ENCODE data around the gene VEPH1. TPM values are rescaled to one million over a fixed set of nuclear protein-coding genes. Genes with fewer than 3 reads are reported as not detected.

VEPH1 gene
- total RNA-seq, 4 donors from 2014 or later: 5.8 TPM; not detected in 3

GRCh38 chr3:157427901-157428300 lies 75.3 kb downstream of the VEPH1 start:
- Histone ChIP-seq H3K4me3 (no peak overlapping the region), H3K4me1 (no peaks in the 10 kb centered on the region), H3K36me3 (no peaks in the 10 kb centered on the region), H3K27me3 (no peaks in the 10 kb centered on the region), H3K27ac (no peak overlapping the region), H3K9me3 (no peaks in the 10 kb centered on the region)
- DNase-seq: no peak
- TF ChIP-seq, protein P1, sequence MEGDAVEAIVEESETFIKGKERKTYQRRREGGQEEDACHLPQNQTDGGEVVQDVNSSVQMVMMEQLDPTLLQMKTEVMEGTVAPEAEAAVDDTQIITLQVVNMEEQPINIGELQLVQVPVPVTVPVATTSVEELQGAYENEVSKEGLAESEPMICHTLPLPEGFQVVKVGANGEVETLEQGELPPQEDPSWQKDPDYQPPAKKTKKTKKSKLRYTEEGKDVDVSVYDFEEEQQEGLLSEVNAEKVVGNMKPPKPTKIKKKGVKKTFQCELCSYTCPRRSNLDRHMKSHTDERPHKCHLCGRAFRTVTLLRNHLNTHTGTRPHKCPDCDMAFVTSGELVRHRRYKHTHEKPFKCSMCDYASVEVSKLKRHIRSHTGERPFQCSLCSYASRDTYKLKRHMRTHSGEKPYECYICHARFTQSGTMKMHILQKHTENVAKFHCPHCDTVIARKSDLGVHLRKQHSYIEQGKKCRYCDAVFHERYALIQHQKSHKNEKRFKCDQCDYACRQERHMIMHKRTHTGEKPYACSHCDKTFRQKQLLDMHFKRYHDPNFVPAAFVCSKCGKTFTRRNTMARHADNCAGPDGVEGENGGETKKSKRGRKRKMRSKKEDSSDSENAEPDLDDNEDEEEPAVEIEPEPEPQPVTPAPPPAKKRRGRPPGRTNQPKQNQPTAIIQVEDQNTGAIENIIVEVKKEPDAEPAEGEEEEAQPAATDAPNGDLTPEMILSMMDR (IDR thresholded peaks at IDR 0.05): no peak
- no peak for TF ChIP-seq POLR2A (IDR thresholded peaks at IDR 0.05)

GRCh38 chr3:157423337-157423736 lies 79.9 kb downstream of the VEPH1 start:
- no peaks in the 10 kb centered on the region for H3K27me3 ChIP-seq
- H3K36me3 ChIP-seq: no peaks in the 10 kb centered on the region
- H3K4me3 ChIP-seq: no peak overlapping the region
- TF ChIP-seq, protein P1 (IDR thresholded peaks at IDR 0.05): no peak
- no peak for TF ChIP-seq POLR2A (IDR thresholded peaks at IDR 0.05)
- no peak overlapping the region for H3K27ac ChIP-seq
- no peak for DNase-seq
- H3K9me3 ChIP-seq: no peaks in the 10 kb centered on the region
- no peaks in the 10 kb centered on the region for H3K4me1 ChIP-seq

GRCh38 chr3:157420606-157421130 lies 82.5 kb downstream of the VEPH1 start:
- Histone ChIP-seq H3K27ac (no peak overlapping the region), H3K9me3 (no peaks in the 10 kb centered on the region), H3K36me3 (no peaks in the 10 kb centered on the region), H3K4me1 (no peaks in the 10 kb centered on the region), H3K4me3 (no peak overlapping the region), H3K27me3 (no peaks in the 10 kb centered on the region)
- TF ChIP-seq, protein P1 (IDR thresholded peaks at IDR 0.05): no peak
- TF ChIP-seq POLR2A (IDR thresholded peaks at IDR 0.05): no peak
- no peak for DNase-seq

DNA sequence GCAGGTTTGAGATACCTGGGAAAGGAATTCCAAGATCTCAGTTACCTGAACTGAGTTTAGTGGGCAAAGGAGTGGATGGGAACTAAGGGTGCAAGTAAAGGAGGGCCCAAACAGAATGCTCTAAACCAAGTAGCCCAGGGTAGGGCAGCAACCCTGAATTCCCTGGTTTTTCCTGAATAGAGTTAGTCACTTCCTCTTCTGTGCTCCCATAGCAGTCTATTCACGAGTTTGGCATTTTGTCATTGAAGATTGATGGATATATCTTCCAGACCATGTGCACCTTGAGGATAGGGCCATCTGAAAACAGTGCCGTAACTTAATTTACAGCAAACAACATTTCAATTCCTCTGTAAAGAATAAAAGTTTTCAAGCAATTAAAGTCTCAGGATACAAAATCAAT lies 85.1 kb downstream of the VEPH1 start:
- Histone ChIP-seq H3K4me3 (no peak overlapping the region), H3K4me1 (no peaks in the 10 kb centered on the region), H3K9me3 (no peaks in the 10 kb centered on the region), H3K36me3 (no peaks in the 10 kb centered on the region), H3K27ac (no peak overlapping the region), H3K27me3 (no peaks in the 10 kb centered on the region)
- TF ChIP-seq POLR2A (IDR thresholded peaks at IDR 0.05): no peak
- no peak for DNase-seq

- no peak overlapping the region for H3K4me3 ChIP-seq
- no peaks in the 10 kb centered on the region for H3K9me3 ChIP-seq
- no peaks in the 10 kb centered on the region for H3K36me3 ChIP-seq
- TF ChIP-seq, protein P1 (IDR thresholded peaks at IDR 0.05): no peak
- TF ChIP-seq POLR2A (IDR thresholded peaks at IDR 0.05): no peak
- no peaks in the 10 kb centered on the region for H3K4me1 ChIP-seq
- DNase-seq: no peak
- no peak overlapping the region for H3K27ac ChIP-seq
- H3K27me3 ChIP-seq: no peaks in the 10 kb centered on the region
Observed at GRCh38 chr3:157417247-157417646, 86.0 kb downstream of the VEPH1 start.

- Histone ChIP-seq H3K4me3 (no peak overlapping the region), H3K4me1 (no peaks in the 10 kb centered on the region), H3K27ac (no peak overlapping the region), H3K36me3 (no peaks in the 10 kb centered on the region), H3K9me3 (no peaks in the 10 kb centered on the region), H3K27me3 (no peaks in the 10 kb centered on the region)
- no peak for TF ChIP-seq POLR2A (IDR thresholded peaks at IDR 0.05)
- TF ChIP-seq, protein P1 (IDR thresholded peaks at IDR 0.05): no peak
- DNase-seq: no peak
Observed at GRCh38 chr3:157416347-157417087, 86.7 kb downstream of the VEPH1 start.

Measured in Peyer's patch (tissue), 4 donors.